GM23248 (cell line): ENCODE results near the gene PRDX2. TPM values are rescaled to one million over a fixed set of nuclear protein-coding genes. Genes with fewer than 3 reads are reported as not detected.

ENCODE experiments used
- DNase-seq: peaks from one replicate; pipeline ENCODE4 v3.0.0-alpha.2; 2015
- H2AFZ ChIP-seq: fragments of 200-600 bp; sonication (generic); 2 replicates; pipeline ENCODE4 v1.6.1; 2016; ENCODE audit warnings: antibody characterized with exemption
- H3F3A ChIP-seq: fragments of 200-600 bp; sonication (generic); 2 replicates; pipeline ENCODE4 v1.6.1; 2016; ENCODE audit warnings: mild to moderate bottlenecking, antibody characterized with exemption, mixed run types; ENCODE audit not compliant: insufficient read depth
- H3K27ac ChIP-seq: fragments of 200-600 bp; sonication (generic); 2 replicates; pipeline ENCODE4 v1.5.1; 2016; ENCODE audit warnings: mild to moderate bottlenecking
- H3K27me3 ChIP-seq: fragments of 200-600 bp; sonication (generic); replicated peaks from 2 replicates; pipeline ENCODE4 v1.6.1; 2016; ENCODE audit warnings: mild to moderate bottlenecking; ENCODE audit not compliant: insufficient read depth
- H3K36me3 ChIP-seq: fragments of 200-600 bp; sonication (generic); 2 replicates; pipeline ENCODE4 v1.6.1; 2016; ENCODE audit warnings: low read depth, mild to moderate bottlenecking
- H3K4me1 ChIP-seq: fragments of 200-600 bp; sonication (generic); 2 replicates; pipeline ENCODE4 v1.6.1; 2016; ENCODE audit warnings: mild to moderate bottlenecking; ENCODE audit not compliant: insufficient read depth
- H3K4me2 ChIP-seq: fragments of 200-600 bp; sonication (generic); one replicate; pipeline ENCODE4 v1.6.1; 2016; ENCODE audit warnings: mild to moderate bottlenecking; ENCODE audit not compliant: unreplicated experiment
- H3K4me3 ChIP-seq: fragments of 200-600 bp; sonication (generic); 2 replicates; pipeline ENCODE4 v1.5.1; 2016; ENCODE audit warnings: mild to moderate bottlenecking
- H3K79me2 ChIP-seq: fragments of 200-600 bp; sonication (generic); 2 replicates; pipeline ENCODE4 v1.6.1; 2016; ENCODE audit warnings: mild to moderate bottlenecking; ENCODE audit not compliant: insufficient read depth
- H3K9ac ChIP-seq: fragments of 200-600 bp; sonication (generic); 2 replicates; pipeline ENCODE4 v1.6.1; 2016; ENCODE audit warnings: mild to moderate bottlenecking
- H3K9me2 ChIP-seq: fragments of 200-600 bp; sonication (generic); 2 replicates; pipeline ENCODE4 v1.6.1; 2016; ENCODE audit warnings: mixed run types, mild to moderate bottlenecking, moderate library complexity; ENCODE audit not compliant: insufficient read depth
- H3K9me3 ChIP-seq: fragments of 200-600 bp; sonication (generic); one replicate; pipeline ENCODE4 v1.6.1; 2017; ENCODE audit warnings: low read depth
- H4K20me1 ChIP-seq: fragments of 200-600 bp; sonication (generic); 2 replicates; pipeline ENCODE4 v1.6.0; 2016; ENCODE audit not compliant: insufficient read depth
- EZH2 ChIP-seq: fragments of 200-600 bp; sonication (generic); IDR thresholded peaks from 2 replicates; pipeline ENCODE4 v1.6.1; 2018; ENCODE audit warnings: antibody characterized with exemption, mild to moderate bottlenecking; ENCODE audit not compliant: insufficient read depth, poor library complexity, severe bottlenecking
- EZH2phosphoT487 ChIP-seq: fragments of 200-600 bp; sonication (generic); IDR thresholded peaks from 2 replicates; pipeline ENCODE4 v1.6.1; 2018; ENCODE audit warnings: antibody characterized with exemption, moderate library complexity, mild to moderate bottlenecking, low read depth; ENCODE audit not compliant: insufficient read depth
- WGBS, 2 experiments: methylation state at CpG; one replicate each; pipeline ENCODE4 v1.1.6; 2015 to 2017; ENCODE audit warnings: low lambda C conversion rate in 2 of 2, low coverage in 1 of 2; ENCODE audit errors: missing lambda C conversion rate in 2 of 2; 5-methylcytosine and 5-hydroxymethylcytosine counted together
- in situ Hi-C: fragments of 300-500 bp; cut with MboI; formaldehyde crosslinking; loops from 2 replicates; pipeline ENCODE4 v1.15.0; 2020
- polyA plus RNA-seq: library from polyadenylated mRNA; unstranded; fragments of >200 nt; fragmentation: Nextera tagmentation; extraction: Ambion mirVana; gene quantifications from 2 replicates; pipeline ENCODE4 v1.2.1, GENCODE V29; 2016
- total RNA-seq: library from RNA; depleted of rRNA; stranded (reverse); fragments of >200 nt; shearing (Covaris generic); gene quantifications from 2 replicates; pipeline ENCODE4 v1.2.3, GENCODE V29; 2014

The PRDX2 gene
- total and polyA plus RNA-seq, 2 experiments from 2014 or later: 230 to 252 TPM

- Histone ChIP-seq H3K36me3 (no peaks in the 10 kb centered on the region), H3K79me2 (no peaks in the 10 kb centered on the region), H3K4me3 (no peak overlapping the region), H3K27ac (no peak overlapping the region), H3K9ac (no peak overlapping the region), H3F3A (peaks cover 17% of the 10 kb centered on the region; the same call in 1 of the 2 replicates), H3K4me1 (peaks cover 6% of the 10 kb centered on the region; the same call in 1 of the 2 replicates), H3K9me2 (no peaks in the 10 kb centered on the region), H4K20me1 (no peaks in the 10 kb centered on the region), H3K27me3 (no peaks in the 10 kb centered on the region), H2AFZ (no peak overlapping the region), H3K4me2 (no peak overlapping the region), H3K9me3 (no peaks in the 10 kb centered on the region)
- peak; percentile 65 for DNase-seq
- in situ Hi-C loops: no loop called here
- TF ChIP-seq EZH2phosphoT487 (no peak), EZH2 (no peak)
- 75 to 88% methylated on average over 2 of the region's 2 CpGs for WGBS, 2 experiments
Observed at GRCh38 chr19:12773571-12773970, 28.0 kb downstream of the PRDX2 start.

- WGBS, 2 experiments: 32% methylated on average over 4 of the region's 4 CpGs
- no peak for TF ChIP-seq EZH2phosphoT487
- no peak for TF ChIP-seq EZH2
- Histone ChIP-seq H3K9me2 (no peaks in the 10 kb centered on the region), H3K9me3 (no peaks in the 10 kb centered on the region), H3K9ac (no peak overlapping the region), H3K4me3 (no peak overlapping the region), H4K20me1 (no peaks in the 10 kb centered on the region), H3F3A (peaks cover 14% of the 10 kb centered on the region; the same call in 1 of the 2 replicates), H3K27ac (no peak overlapping the region), H3K27me3 (no peaks in the 10 kb centered on the region), H3K79me2 (no peaks in the 10 kb centered on the region), H3K4me2 (no peak overlapping the region), H3K4me1 (peaks cover 6% of the 10 kb centered on the region; the same call in 1 of the 2 replicates), H2AFZ (no peak overlapping the region), H3K36me3 (no peaks in the 10 kb centered on the region)
- DNase-seq: no peak
- in situ Hi-C loops: no loop called here
Observed at GRCh38 chr19:12772323-12772722, 29.3 kb downstream of the PRDX2 start.

GRCh38 chr19:12770922-12771321 is 30.7 kb downstream of the PRDX2 start:
- Histone ChIP-seq H3F3A (peaks cover 14% of the 10 kb centered on the region; the same call in 1 of the 2 replicates), H4K20me1 (no peaks in the 10 kb centered on the region), H3K4me2 (no peak overlapping the region), H3K27me3 (no peaks in the 10 kb centered on the region), H2AFZ (no peak overlapping the region), H3K27ac (no peak overlapping the region), H3K9ac (no peak overlapping the region), H3K79me2 (no peaks in the 10 kb centered on the region), H3K9me2 (no peaks in the 10 kb centered on the region), H3K4me1 (peaks cover 6% of the 10 kb centered on the region; the same call in 1 of the 2 replicates), H3K4me3 (no peak overlapping the region), H3K9me3 (no peaks in the 10 kb centered on the region), H3K36me3 (no peaks in the 10 kb centered on the region)
- TF ChIP-seq EZH2 (no peak), EZH2phosphoT487 (no peak)
- WGBS, 2 experiments: 95 to 97% methylated on average over 12 to 13 of the region's 13 CpGs
- in situ Hi-C loops: no loop called here
- no peak for DNase-seq

- Histone ChIP-seq H3K27me3 (no peaks in the 10 kb centered on the region), H2AFZ (no peak overlapping the region), H3K4me1 (peaks cover 6% of the 10 kb centered on the region; the same call in 1 of the 2 replicates), H3K79me2 (no peaks in the 10 kb centered on the region), H3K9ac (no peak overlapping the region), H3K9me2 (no peaks in the 10 kb centered on the region), H3K9me3 (no peaks in the 10 kb centered on the region), H4K20me1 (no peaks in the 10 kb centered on the region), H3K27ac (no peak overlapping the region), H3K4me3 (no peak overlapping the region), H3K4me2 (no peak overlapping the region), H3K36me3 (no peaks in the 10 kb centered on the region), H3F3A (peaks cover 14% of the 10 kb centered on the region; the same call in 1 of the 2 replicates)
- in situ Hi-C loops: no loop called here
- TF ChIP-seq EZH2phosphoT487 (no peak), EZH2 (no peak)
- no peak for DNase-seq
- 76 to 82% methylated on average over 22 to 37 of the region's 37 CpGs for WGBS, 2 experiments
Observed at GRCh38 chr19:12769689-12770088, 31.9 kb downstream of the PRDX2 start.

- Histone ChIP-seq H3K79me2 (no peaks in the 10 kb centered on the region), H3F3A (no peaks in the 10 kb centered on the region), H2AFZ (no peak overlapping the region), H3K4me1 (no peaks in the 10 kb centered on the region), H3K27me3 (no peaks in the 10 kb centered on the region), H3K4me3 (no peak overlapping the region), H4K20me1 (no peaks in the 10 kb centered on the region), H3K9ac (no peak overlapping the region), H3K4me2 (no peak overlapping the region), H3K9me2 (no peaks in the 10 kb centered on the region), H3K36me3 (no peaks in the 10 kb centered on the region), H3K27ac (no peak overlapping the region), H3K9me3 (no peaks in the 10 kb centered on the region)
- in situ Hi-C loops: no loop called here
- no peak for DNase-seq
- WGBS, 2 experiments: 91 to 93% methylated on average over 15 of the region's 15 CpGs
- TF ChIP-seq EZH2 (no peak), EZH2phosphoT487 (no peak)
Observed at GRCh38 chr19:12767666-12768065, 33.9 kb downstream of the PRDX2 start.
